GM23338 (cell line): ENCODE data around the gene PTP4A1. TPM values are rescaled to one million over a fixed set of nuclear protein-coding genes. Genes with fewer than 3 reads are reported as not detected.

Experiments used
- ATAC-seq: fragments of 200-7000 bp; cut with Tn5 transposase; 3 replicates; pipeline ENCODE4 v1.9.1; 2020
- DNase-seq: peaks from one replicate; pipeline ENCODE4 v3.0.0-alpha.2; 2015; ENCODE audit warnings: low spot score
- H2AFZ ChIP-seq: fragments of 200-600 bp; sonication (generic); 2 replicates; pipeline ENCODE4 v1.8.0; 2016; ENCODE audit warnings: antibody characterized with exemption, mild to moderate bottlenecking, moderate library complexity
- H3F3A ChIP-seq: fragments of 200-600 bp; sonication (generic); replicated peaks from 2 replicates; pipeline ENCODE4 v1.8.0; 2017; ENCODE audit warnings: antibody characterized with exemption, mixed run types, low read depth
- H3K27ac ChIP-seq: fragments of 200-600 bp; sonication (generic); 2 replicates; pipeline ENCODE4 v1.6.1; 2016; ENCODE audit warnings: low read depth
- H3K27me3 ChIP-seq: fragments of 200-600 bp; sonication (generic); 2 replicates; pipeline ENCODE4 v1.8.0; 2016; ENCODE audit warnings: mild to moderate bottlenecking, mixed run types, moderate library complexity; ENCODE audit not compliant: insufficient read depth
- H3K36me3 ChIP-seq: fragments of 200-600 bp; sonication (generic); 2 replicates; pipeline ENCODE4 v1.8.0; 2016; ENCODE audit warnings: mild to moderate bottlenecking; ENCODE audit not compliant: insufficient read depth
- H3K4me1 ChIP-seq: fragments of 200-600 bp; sonication (generic); 2 replicates; pipeline ENCODE4 v1.8.0; 2016; ENCODE audit warnings: mild to moderate bottlenecking, moderate library complexity; ENCODE audit not compliant: insufficient read depth
- H3K4me2 ChIP-seq: fragments of 200-600 bp; sonication (generic); 2 replicates; pipeline ENCODE4 v1.7.1; 2017; ENCODE audit warnings: mixed run types
- H3K4me3 ChIP-seq: fragments of 200-600 bp; sonication (generic); 2 replicates; pipeline ENCODE4 v1.6.1; 2016; ENCODE audit warnings: mixed run types
- H3K79me2 ChIP-seq: fragments of 200-600 bp; sonication (generic); replicated peaks from 2 replicates; pipeline ENCODE4 v1.8.0; 2017; ENCODE audit warnings: mild to moderate bottlenecking; ENCODE audit not compliant: insufficient read depth
- H3K9me2 ChIP-seq: fragments of 200-600 bp; sonication (generic); 2 replicates; pipeline ENCODE4 v1.8.0; 2017; ENCODE audit not compliant: insufficient read depth
- H4K20me1 ChIP-seq: fragments of 200-600 bp; sonication (generic); replicated peaks from 2 replicates; pipeline ENCODE4 v1.8.0; 2017; ENCODE audit warnings: mild to moderate bottlenecking; ENCODE audit not compliant: insufficient read depth
- H3K27ac Mint-ChIP-seq: 2 replicates; pipeline ENCODE4 v1.8.0; 2020; ENCODE audit warnings: inconsistent platforms, mild to moderate bottlenecking, moderate library complexity, mixed read lengths
- H3K27me3 Mint-ChIP-seq: 3 replicates; pipeline ENCODE4 v1.8.0; 2022; ENCODE audit warnings: low read depth, mild to moderate bottlenecking, moderate library complexity, mixed read lengths, inconsistent platforms; ENCODE audit not compliant: insufficient read depth, poor library complexity
- H3K36me3 Mint-ChIP-seq: 3 replicates; pipeline ENCODE4 v1.8.0; 2021; ENCODE audit warnings: low read depth, mild to moderate bottlenecking, inconsistent platforms, moderate library complexity, mixed read lengths
- H3K4me1 Mint-ChIP-seq: 3 replicates; pipeline ENCODE4 v1.8.0; 2020; ENCODE audit warnings: mild to moderate bottlenecking, inconsistent platforms, mixed read lengths
- H3K4me3 Mint-ChIP-seq: 3 replicates; pipeline ENCODE4 v1.8.0; 2021; ENCODE audit warnings: moderate library complexity, mild to moderate bottlenecking, inconsistent platforms, mixed read lengths
- H3K9me3 Mint-ChIP-seq: 3 replicates; pipeline ENCODE4 v1.8.0; 2020; ENCODE audit warnings: moderate library complexity, mild to moderate bottlenecking, inconsistent platforms, mixed read lengths
- CREB1 ChIP-seq: fragments of 250-450 bp; sonication (Bioruptor Pico); IDR thresholded peaks from 2 replicates; pipeline ENCODE4 v1.5.0; 2020; ENCODE audit warnings: low read depth, mild to moderate bottlenecking, moderate library complexity
- CTCF ChIP-seq, 2 experiments: fragments of 200-600 bp in 1 of 2; sonication (generic) in 1 of 2; conservative IDR thresholded peaks; 2 replicates each; pipeline versions ENCODE4 v1.5.1 to v1.6.1; 2016 to 2017; ENCODE audit warnings: antibody characterized with exemption in 2 of 2, low read depth in 2 of 2, mild to moderate bottlenecking in 2 of 2, moderate library complexity in 1 of 2
- ETS1 ChIP-seq: IDR thresholded peaks from 2 replicates; pipeline ENCODE4 v1.6.1; 2016; ENCODE audit warnings: antibody characterized with exemption
- EZH2 ChIP-seq: fragments of 200-600 bp; sonication (generic); IDR thresholded peaks from one replicate; pipeline ENCODE4 v1.8.0; 2017; ENCODE audit warnings: antibody characterized with exemption, mild to moderate bottlenecking, low read depth; ENCODE audit not compliant: unreplicated experiment
- EZH2phosphoT487 ChIP-seq: fragments of 200-600 bp; sonication (generic); IDR thresholded peaks from one replicate; pipeline ENCODE4 v1.8.1; 2018; ENCODE audit warnings: antibody characterized with exemption; ENCODE audit not compliant: unreplicated experiment
- JUNB ChIP-seq: IDR thresholded peaks from one replicate; pipeline ENCODE4 v1.6.1; 2016; ENCODE audit warnings: antibody characterized with exemption; ENCODE audit not compliant: unreplicated experiment
- NANOG ChIP-seq: IDR thresholded peaks from 2 replicates; pipeline ENCODE4 v1.6.1; 2016; ENCODE audit warnings: antibody characterized with exemption, borderline replicate concordance
- POLR2AphosphoS5 ChIP-seq: IDR thresholded peaks from 2 replicates; pipeline ENCODE4 v1.6.1; 2016; ENCODE audit warnings: antibody characterized with exemption, low read depth
- REST ChIP-seq: IDR thresholded peaks from one replicate; pipeline ENCODE4 v1.6.1; 2018; ENCODE audit warnings: antibody characterized with exemption; ENCODE audit not compliant: unreplicated experiment
- ZNF114 ChIP-seq: fragments of 250-450 bp; sonication (Bioruptor Pico); IDR thresholded peaks from 2 replicates; pipeline ENCODE4 v1.5.0; 2020; ENCODE audit warnings: mild to moderate bottlenecking, moderate library complexity
- ZNF331 ChIP-seq: fragments of 250-450 bp; sonication (Bioruptor Pico); IDR thresholded peaks from 2 replicates; pipeline ENCODE4 v1.5.0; 2020; ENCODE audit warnings: low read depth, mild to moderate bottlenecking, moderate library complexity
- ZNF462 ChIP-seq: fragments of 250-450 bp; sonication (Bioruptor Pico); IDR thresholded peaks from 2 replicates; pipeline ENCODE4 v1.5.0; 2020; ENCODE audit warnings: mild to moderate bottlenecking, moderate library complexity
- polyA plus RNA-seq: library from polyadenylated mRNA; unstranded; fragments of >200 nt; fragmentation: Nextera tagmentation; extraction: Ambion mirVana; gene quantifications from 2 replicates; pipeline ENCODE4 v1.2.1, GENCODE V29; 2016
- total RNA-seq: library from RNA; depleted of rRNA; stranded (reverse); fragments of >200 nt; shearing (Covaris generic); gene quantifications from 2 replicates; pipeline ENCODE4 v1.2.3, GENCODE V29; 2014

Gene PTP4A1
- total and polyA plus RNA-seq, 2 experiments from 2014 or later: 99.0 to 102 TPM

- TF ChIP-seq NANOG (no peak), ETS1 (no peak), ZNF331 (no peak), POLR2AphosphoS5 (no peak), EZH2 (no peak), ZNF114 (CRISPR knock-in tag) (no peak), CTCF (conservative IDR thresholded peaks at IDR 0.05; ENCODE audit: low read depth in 2 of 2) (no peak), EZH2phosphoT487 (no peak), ZNF462 (CRISPR knock-in tag) (no peak), JUNB (no peak), REST (no peak), CREB1 (CRISPR knock-in tag) (no peak)
- no peaks in the 10 kb centered on the region for H3K79me2 ChIP-seq
- Mint-ChIP-seq H3K4me1 (no peaks in the 10 kb centered on the region), H3K4me3 (no peak overlapping the region), H3K27ac (no peak overlapping the region), H3K36me3 (no peaks in the 10 kb centered on the region), H3K9me3 (no peaks in the 10 kb centered on the region; the same call in 2 of the 3 replicates), H3K27me3 (no peaks in the 10 kb centered on the region)
- no peaks in the 10 kb centered on the region for H3K4me1 ChIP-seq
- H2AFZ ChIP-seq: no peak overlapping the region
- H3K36me3 ChIP-seq: no peaks in the 10 kb centered on the region
- H3K27ac ChIP-seq: no peak overlapping the region
- no peak overlapping the region for H3K4me2 ChIP-seq
- DNase-seq (no peak), ATAC-seq (no peak)
- no peaks in the 10 kb centered on the region for H3K27me3 ChIP-seq
- H4K20me1 ChIP-seq: no peaks in the 10 kb centered on the region
- H3K9me2 ChIP-seq: no peaks in the 10 kb centered on the region
- H3K4me3 ChIP-seq: no peak overlapping the region
- H3F3A ChIP-seq: no peaks in the 10 kb centered on the region
Measured at GRCh38 chr6:63610944-63611343, 38.7 kb downstream of the PTP4A1 start.
